Measurements from ENCODE around the gene JADE1. TPM values are rescaled to one million over a fixed set of nuclear protein-coding genes. Genes with fewer than 3 reads are reported as not detected.

JADE1 gene
- total and polyA plus RNA-seq, 9 of the 15 experiments (the other 6 are each of a cell fraction or from before 2014, with no cell fraction given): 8.3 to 37.9 (median 24.4) TPM

DNA sequence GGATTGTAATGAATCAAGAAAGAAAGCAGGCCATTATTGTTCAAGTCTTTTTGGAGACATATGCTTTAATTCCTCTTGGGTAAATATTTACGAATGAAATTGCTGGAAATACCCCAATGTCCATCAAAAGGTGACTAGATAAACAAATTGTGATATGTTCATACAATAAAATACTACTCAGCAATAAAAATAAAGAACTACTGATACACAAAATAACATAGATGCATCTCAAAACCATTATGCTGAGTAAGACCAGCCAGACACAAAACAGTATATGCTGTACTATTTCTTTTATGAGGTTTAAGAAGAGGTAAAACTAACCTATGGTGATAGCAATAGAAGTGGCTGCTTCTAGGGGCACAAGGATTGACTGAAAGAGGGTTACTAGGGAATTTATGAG lies 28.8 kb upstream of the JADE1 start:
- H3K4me3 ChIP-seq: no peak overlapping the region
- H3K36me3 ChIP-seq (ENCODE audit: control insufficient read depth, insufficient read depth, low read length): no peaks in the 10 kb centered on the region
- H3K9me1 ChIP-seq (ENCODE audit: control insufficient read depth, insufficient read depth, low read length): no peaks in the 10 kb centered on the region
- CTCF ChIA-PET (ENCODE audit: low intra/inter-chr PET ratio): no interaction called here
- no peaks in the 10 kb centered on the region; a peak in 1 of 5 replicates for H3K27me3 ChIP-seq (ENCODE audit: control insufficient read depth in 2 of 2, insufficient read depth in 2 of 2, low read length in 2 of 2)
- no peak overlapping the region for H2AFZ ChIP-seq (ENCODE audit: low read depth, low read length)
- WGBS (ENCODE audit: insufficient coverage, low coverage, missing lambda C conversion rate): 19% methylated on average over 1 of the region's 1 CpG
- no peak overlapping the region for H3K9ac ChIP-seq (ENCODE audit: insufficient read depth in 1 of 2, low read depth in 2 of 2, low read length in 2 of 2)
- no peak for DNase-seq (ENCODE audit: extremely low read depth in 1 of 4, low spot score in 3 of 4)
- in situ Hi-C loops (cut with MboI) (no loop called here), intact Hi-C loops (cut with micrococcal nuclease) (no loop called here)
- H3K4me1 ChIP-seq (replicated peaks in 1 of 2; ENCODE audit: control insufficient read depth in 2 of 2, insufficient read depth in 2 of 2, low read length in 2 of 2): no peaks in the 10 kb centered on the region
- POLR2A ChIA-PET: no interaction called here
- FAIRE-seq: no peak
- H4K20me1 ChIP-seq (replicated peaks; ENCODE audit: control insufficient read depth, insufficient read depth, low read length): no peaks in the 10 kb centered on the region
- no peak overlapping the region for H3K27ac ChIP-seq (ENCODE audit: extremely low read depth, low read depth, low read length)
- no peaks in the 10 kb centered on the region for H3K79me2 ChIP-seq (ENCODE audit: control insufficient read depth, insufficient read depth, low read length)
- TF ChIP-seq ZNF436 (CRISPR knock-in tag; IDR thresholded peaks at IDR 0.05) (no peak), ZNF316 (IDR thresholded peaks at IDR 0.05) (peak; percentile 61), E4F1 (CRISPR knock-in tag; IDR thresholded peaks at IDR 0.05; ENCODE audit: borderline replicate concordance) (no peak), C11orf30 (IDR thresholded peaks at IDR 0.05; ENCODE audit: low read depth) (peak; percentile 20; the same call in 1 of the 2 replicates)
- TF ChIP-seq, protein P1, sequence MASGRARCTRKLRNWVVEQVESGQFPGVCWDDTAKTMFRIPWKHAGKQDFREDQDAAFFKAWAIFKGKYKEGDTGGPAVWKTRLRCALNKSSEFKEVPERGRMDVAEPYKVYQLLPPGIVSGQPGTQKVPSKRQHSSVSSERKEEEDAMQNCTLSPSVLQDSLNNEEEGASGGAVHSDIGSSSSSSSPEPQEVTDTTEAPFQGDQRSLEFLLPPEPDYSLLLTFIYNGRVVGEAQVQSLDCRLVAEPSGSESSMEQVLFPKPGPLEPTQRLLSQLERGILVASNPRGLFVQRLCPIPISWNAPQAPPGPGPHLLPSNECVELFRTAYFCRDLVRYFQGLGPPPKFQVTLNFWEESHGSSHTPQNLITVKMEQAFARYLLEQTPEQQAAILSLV (tag; IDR thresholded peaks at IDR 0.05): no peak
- H3K4me2 ChIP-seq (ENCODE audit: insufficient read depth, low read length): no peak overlapping the region
- no TSS peak for BruUV-seq (replicated peaks)
- ATAC-seq: no peak
- no peaks in the 10 kb centered on the region for H3K9me3 ChIP-seq (replicated peaks; ENCODE audit: control insufficient read depth, insufficient read depth, low read depth, low read length)

All from K562 (cell line).